Activated naive CD8-positive, alpha-beta T cell treated with anti-CD3 and anti-CD28 coated beads for 36 hours (primary cell): ENCODE data around the gene SDHAF1. TPM values are rescaled to one million over a fixed set of nuclear protein-coding genes. Genes with fewer than 3 reads are reported as not detected.
"Not testable (repeated sequence)": the region's sequence is repeated elsewhere in the genome, so short reads cannot be mapped to it uniquely, and the experiment has no call there.

Experiments used
- DNase-seq: peaks from one replicate; pipeline ENCODE4 v3.0.0; 2021
- H3K27ac Mint-ChIP-seq: one replicate; pipeline ENCODE4 v1.8.0; 2022; ENCODE audit warnings: mild to moderate bottlenecking, moderate library complexity, mixed read lengths
- H3K27me3 Mint-ChIP-seq: one replicate; pipeline ENCODE4 v1.8.0; 2022; ENCODE audit warnings: mild to moderate bottlenecking, mixed read lengths
- H3K36me3 Mint-ChIP-seq: one replicate; pipeline ENCODE4 v1.8.0; 2021; ENCODE audit warnings: mild to moderate bottlenecking, mixed read lengths
- H3K4me1 Mint-ChIP-seq: one replicate; pipeline ENCODE4 v1.8.0; 2021; ENCODE audit warnings: mixed read lengths
- H3K4me3 Mint-ChIP-seq: one replicate; pipeline ENCODE4 v1.8.0; 2022; ENCODE audit warnings: mild to moderate bottlenecking, moderate library complexity, mixed read lengths
- H3K9me3 Mint-ChIP-seq: one replicate; pipeline ENCODE4 v1.8.0; 2022; ENCODE audit warnings: mixed read lengths
- total RNA-seq, 2 experiments: library from RNA; stranded (reverse); gene quantifications; one replicate each; pipeline ENCODE4 v1.2.3, GENCODE V29; 2021

Gene SDHAF1
- total RNA-seq, 2 experiments from 2014 or later: 22.6 to 23.1 TPM

DNA sequence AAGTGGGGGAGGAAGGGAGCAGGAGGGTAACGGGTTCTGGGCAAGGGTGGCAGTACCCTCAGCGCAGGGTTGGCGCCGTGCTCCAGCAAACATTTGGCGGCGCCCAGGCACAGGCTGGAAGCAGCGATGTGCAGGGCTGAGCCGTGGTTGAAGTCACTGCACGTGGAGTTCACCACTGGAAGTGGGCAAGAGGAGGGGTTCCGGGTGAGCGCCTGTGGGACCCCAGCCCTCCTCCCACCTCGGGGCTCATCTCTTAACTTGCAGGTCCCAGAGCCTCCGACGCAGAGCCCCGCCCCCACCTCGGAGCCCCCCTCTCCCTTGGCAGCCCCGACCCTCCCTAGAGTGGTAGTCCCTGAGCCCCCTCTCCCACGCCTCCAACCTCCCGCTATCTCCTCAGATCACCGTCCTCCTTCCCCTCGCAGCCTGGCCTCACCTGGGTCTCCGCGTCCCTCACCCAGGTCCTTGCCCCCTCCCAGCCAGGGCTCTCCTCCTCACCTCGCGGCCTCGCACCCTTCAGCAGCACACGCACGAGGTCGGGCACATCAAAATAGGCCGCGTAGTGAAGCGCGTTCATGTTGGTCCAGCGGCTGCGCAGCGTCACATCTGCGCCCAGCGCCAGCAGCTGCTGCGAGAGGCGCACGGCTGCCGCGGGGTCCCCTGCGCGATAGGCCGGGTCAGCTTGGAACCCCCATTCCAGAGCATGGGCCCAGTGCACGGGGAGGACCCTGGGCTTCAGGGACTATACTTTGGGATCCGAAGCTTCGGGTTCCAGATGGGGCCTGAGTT, 31.3 kb downstream of the SDHAF1 start:
- Mint-ChIP-seq H3K9me3 (no peaks in the 10 kb centered on the region), H3K4me1 (no peaks in the 10 kb centered on the region), H3K4me3 (no peak overlapping the region), H3K27me3 (no peaks in the 10 kb centered on the region), H3K36me3 (peaks cover 12% of the 10 kb centered on the region), H3K27ac (no peak overlapping the region)
- no peak for DNase-seq

DNA sequence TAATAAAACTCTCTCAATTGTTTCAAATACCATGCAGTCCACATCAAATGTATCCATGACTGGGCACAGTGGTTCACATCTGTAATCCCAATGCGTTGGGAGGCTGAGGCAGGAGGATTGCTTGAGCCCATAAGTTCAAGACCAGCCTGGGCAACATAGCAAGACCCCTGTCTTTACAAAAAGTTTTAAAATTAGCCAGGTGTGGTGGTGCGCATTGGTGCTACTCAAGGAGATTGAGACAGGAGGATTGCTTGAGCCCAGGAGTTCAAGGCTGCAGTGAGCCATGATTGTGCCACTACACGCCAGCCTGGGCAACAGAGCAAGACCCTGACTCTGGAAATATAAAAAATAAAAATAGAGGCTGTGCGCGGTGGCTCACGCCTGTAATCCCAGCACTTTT, 32.7 kb downstream of the SDHAF1 start:
- peaks cover 2% of the 10 kb centered on the region for H3K4me1 Mint-ChIP-seq
- H3K27me3 Mint-ChIP-seq: no peaks in the 10 kb centered on the region
- no peak overlapping the region for H3K4me3 Mint-ChIP-seq
- peaks cover 12% of the 10 kb centered on the region for H3K36me3 Mint-ChIP-seq
- no peak overlapping the region for H3K27ac Mint-ChIP-seq
- no peaks in the 10 kb centered on the region for H3K9me3 Mint-ChIP-seq
- no peak for DNase-seq

- peaks cover 9% of the 10 kb centered on the region for H3K36me3 Mint-ChIP-seq
- DNase-seq: no peak
- no peak overlapping the region for H3K27ac Mint-ChIP-seq
- H3K4me3 Mint-ChIP-seq: no peak overlapping the region
- H3K4me1 Mint-ChIP-seq: peaks cover 2% of the 10 kb centered on the region
- H3K9me3 Mint-ChIP-seq: no peaks in the 10 kb centered on the region
- no peaks in the 10 kb centered on the region for H3K27me3 Mint-ChIP-seq
Measured at GRCh38 chr19:36028313-36029041, 33.5 kb downstream of the SDHAF1 start.

DNA sequence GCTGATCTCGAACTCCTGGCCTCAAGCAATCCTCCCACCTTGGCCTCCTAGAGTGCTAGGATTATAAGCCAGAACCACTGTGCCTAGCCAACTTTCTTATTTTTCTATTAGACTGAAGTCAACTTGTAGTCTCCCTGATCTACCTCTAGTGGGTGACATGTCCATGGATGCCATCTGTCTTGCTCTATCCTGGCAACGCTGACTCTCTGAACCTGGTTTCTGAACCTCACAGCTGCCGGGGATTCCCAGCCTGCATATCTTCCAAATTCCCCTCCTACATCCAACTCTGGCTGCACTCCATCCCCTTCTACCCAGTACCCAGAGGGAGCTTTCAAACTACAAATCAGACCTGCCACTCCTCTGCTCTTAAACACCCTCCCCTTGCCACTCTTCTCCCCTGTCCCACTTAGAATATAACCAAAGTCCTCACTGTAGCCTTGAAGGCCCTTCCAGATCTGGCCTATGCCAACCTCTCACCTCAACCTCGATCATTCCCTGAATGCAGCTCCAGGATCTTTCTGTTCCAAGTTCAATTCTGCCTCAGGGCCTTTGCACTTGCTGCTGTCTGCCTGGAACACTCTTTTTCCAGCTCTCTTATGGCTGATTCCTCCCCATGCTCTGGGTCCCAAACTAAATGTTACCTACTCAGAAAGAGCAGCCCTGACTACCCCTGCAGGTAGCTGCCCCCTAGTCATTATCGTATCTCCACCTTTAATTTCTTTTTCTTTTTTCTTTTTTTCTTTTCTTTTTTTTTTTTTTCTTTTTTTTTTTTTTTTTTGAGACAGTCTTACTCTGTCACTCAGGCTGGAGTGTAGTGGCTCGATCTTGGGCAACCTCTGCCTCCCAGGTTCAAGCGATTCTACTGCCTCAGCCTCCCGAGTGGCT, 35.5 kb downstream of the SDHAF1 start:
- peaks cover 21% of the 10 kb centered on the region for H3K36me3 Mint-ChIP-seq
- peaks cover 2% of the 10 kb centered on the region for H3K4me1 Mint-ChIP-seq
- H3K4me3 Mint-ChIP-seq: no peak overlapping the region
- no peak overlapping the region for H3K27ac Mint-ChIP-seq
- H3K9me3 Mint-ChIP-seq: no peaks in the 10 kb centered on the region
- H3K27me3 Mint-ChIP-seq: no peaks in the 10 kb centered on the region
- DNase-seq: no peak

DNA sequence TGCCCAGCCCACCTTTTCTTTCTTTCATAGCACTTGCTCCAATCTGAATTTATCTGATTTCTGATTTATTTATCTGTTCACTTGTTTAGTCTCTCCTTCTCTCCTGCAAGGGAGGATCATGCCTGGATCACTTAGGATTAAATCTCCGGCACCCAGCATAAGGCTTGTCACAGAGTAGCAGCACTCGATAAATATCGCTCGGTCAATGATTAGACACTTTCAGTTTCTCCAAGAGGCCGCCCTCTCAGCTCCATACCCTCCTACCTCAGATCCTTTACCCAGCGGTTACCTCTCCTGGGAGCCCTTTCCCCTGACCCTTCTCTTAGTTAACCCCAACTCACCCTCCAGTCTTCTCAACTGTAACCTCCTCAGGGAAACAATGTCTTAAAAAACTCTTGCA, 36.3 kb downstream of the SDHAF1 start:
- no peak overlapping the region for H3K27ac Mint-ChIP-seq
- H3K36me3 Mint-ChIP-seq: peaks cover 19% of the 10 kb centered on the region
- no peaks in the 10 kb centered on the region for H3K27me3 Mint-ChIP-seq
- no peak overlapping the region for H3K4me3 Mint-ChIP-seq
- H3K9me3 Mint-ChIP-seq: no peaks in the 10 kb centered on the region
- H3K4me1 Mint-ChIP-seq: peaks cover 2% of the 10 kb centered on the region
- no peak for DNase-seq

GRCh38 chr19:36032251-36033104, 37.5 kb downstream of the SDHAF1 start, which contains the start of gene CLIP3:
Gene CLIP3 (minus strand): TSS chr19:36032873. CDS start chr19:36032357, 516 bp downstream.
- Mint-ChIP-seq H3K4me1 (peaks cover 4% of the 10 kb centered on the region), H3K9me3 (no peaks in the 10 kb centered on the region), H3K36me3 (peaks cover 19% of the 10 kb centered on the region), H3K27me3 (no peaks in the 10 kb centered on the region), H3K4me3 (peak within 1 kb of the TSS; percentile 23), H3K27ac (no peak within 1 kb of the TSS)
- peak; percentile 47 for DNase-seq

DNA sequence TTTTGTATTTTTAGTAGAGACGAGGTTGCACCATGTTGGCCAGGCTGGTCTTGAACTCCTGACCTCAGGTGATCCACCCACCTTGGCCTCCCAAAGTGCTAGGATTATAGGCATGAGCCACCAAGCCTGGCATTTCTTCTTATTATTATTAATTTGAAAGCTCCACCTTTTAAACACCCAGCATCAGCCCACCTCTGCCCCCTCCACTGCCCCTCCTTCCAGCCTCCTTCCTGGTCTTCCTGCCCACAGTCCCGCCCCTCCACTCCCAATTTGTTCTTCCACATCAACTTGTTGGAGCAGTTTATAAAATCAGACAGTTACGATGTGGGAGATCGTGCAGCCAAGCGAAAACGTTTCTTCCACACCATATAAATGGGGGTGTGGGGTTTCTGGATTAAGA, 45.5 kb downstream of the SDHAF1 start:
- Mint-ChIP-seq H3K9me3 (no peaks in the 10 kb centered on the region), H3K27ac (no peak overlapping the region), H3K4me3 (no peak overlapping the region)

GRCh38 chr19:36041092-36041491, 46.1 kb downstream of the SDHAF1 start:
- not testable (repeated sequence) for H3K9me3 Mint-ChIP-seq, H3K36me3 Mint-ChIP-seq, H3K4me1 Mint-ChIP-seq, H3K27ac Mint-ChIP-seq, H3K4me3 Mint-ChIP-seq, DNase-seq, H3K27me3 Mint-ChIP-seq

More for the DNA sequence above, 45.5 kb downstream of the SDHAF1 start:
- Mint-ChIP-seq H3K4me1 (peaks cover 2% of the 10 kb centered on the region), H3K36me3 (peaks cover 3% of the 10 kb centered on the region), H3K27me3 (no peaks in the 10 kb centered on the region)
- no peak for DNase-seq

- H3K36me3 Mint-ChIP-seq: peaks cover 4% of the 10 kb centered on the region
- no peaks in the 10 kb centered on the region for H3K27me3 Mint-ChIP-seq
- no peak overlapping the region for H3K27ac Mint-ChIP-seq
- DNase-seq: no peak
- H3K9me3 Mint-ChIP-seq: no peaks in the 10 kb centered on the region
- H3K4me1 Mint-ChIP-seq: peaks cover 1% of the 10 kb centered on the region
- H3K4me3 Mint-ChIP-seq: no peak overlapping the region
Measured at GRCh38 chr19:36041831-36042230, 46.8 kb downstream of the SDHAF1 start.

DNA sequence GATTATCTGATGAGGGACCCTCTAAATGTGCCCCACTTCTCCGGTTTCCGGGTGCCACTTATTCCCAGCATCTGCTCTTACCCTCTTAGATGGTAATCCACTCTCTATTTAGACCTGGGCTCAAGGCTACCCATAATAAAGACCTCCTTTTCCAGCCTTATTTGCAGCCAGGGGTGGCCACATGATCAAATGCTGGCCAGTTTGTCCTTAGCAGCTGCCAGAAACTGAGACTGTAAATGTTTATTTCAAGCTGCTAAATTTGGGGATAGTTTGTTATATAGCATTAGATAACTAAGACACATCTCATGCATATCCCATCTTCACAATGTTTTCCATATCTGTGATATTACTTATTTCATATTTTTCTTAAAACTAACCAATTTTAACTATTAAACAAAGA, 49.0 kb downstream of the SDHAF1 start:
- DNase-seq: no peak
- H3K9me3 Mint-ChIP-seq: no peaks in the 10 kb centered on the region
- no peaks in the 10 kb centered on the region for H3K27me3 Mint-ChIP-seq
- no peak overlapping the region for H3K27ac Mint-ChIP-seq
- no peak overlapping the region for H3K4me3 Mint-ChIP-seq
- H3K4me1 Mint-ChIP-seq: no peaks in the 10 kb centered on the region
- H3K36me3 Mint-ChIP-seq: peaks cover 4% of the 10 kb centered on the region

Other genes starting within 250 kb of the SDHAF1 start
- 10 to 100 TPM; 42.3 to 43.9 TPM for gene U2AF1L4, start 249.8 kb upstream of the SDHAF1 start, total RNA-seq
- gene PSENEN, start 249.5 kb upstream of the SDHAF1 start, total RNA-seq: 10 to 100 TPM; 38.5 to 41.6 TPM
- 1 to 10 TPM; 5.1 to 7.0 TPM for gene LIN37, start 246.6 kb upstream of the SDHAF1 start, total RNA-seq
- under 1 TPM; 0.39 to 0.78 TPM for gene HSPB6, start 238.2 kb upstream of the SDHAF1 start, total RNA-seq
- 10 to 100 TPM; 29.9 to 33.3 TPM for gene PROSER3, start 237.0 kb upstream of the SDHAF1 start, total RNA-seq
- gene ARHGAP33, start 219.6 kb upstream of the SDHAF1 start, total RNA-seq: 10 to 100 TPM; 15.0 to 16.3 TPM
- not detected for gene PRODH2, start 182.3 kb upstream of the SDHAF1 start, total RNA-seq
- under 1 TPM; 0.36 to 0.49 TPM for gene NPHS1, start 142.7 kb upstream of the SDHAF1 start, total RNA-seq
- 1 to 10 TPM; 2.3 to 2.4 TPM for gene KIRREL2, start 138.3 kb upstream of the SDHAF1 start, total RNA-seq
- under 1 TPM; 0.68 to 0.88 TPM for gene APLP1, start 126.6 kb upstream of the SDHAF1 start, total RNA-seq
- 10 to 100 TPM; 72.2 to 73.7 TPM for gene NFKBID, start 94.6 kb upstream of the SDHAF1 start, total RNA-seq
- gene HCST, start 92.7 kb upstream of the SDHAF1 start, total RNA-seq: 10 to 100 TPM; 44.9 to 53.8 TPM
- gene TYROBP, start 86.9 kb upstream of the SDHAF1 start, total RNA-seq: not detected
- 1 to 10 TPM; 5.8 to 7.1 TPM for gene LRFN3, start 58.8 kb upstream of the SDHAF1 start, total RNA-seq
- gene SYNE4, start 13.6 kb downstream of the SDHAF1 start, total RNA-seq: 1 to 10 TPM in 1 of 2 experiments, under 1 TPM in 1; 0.99 to 1.8 TPM
- 10 to 100 TPM; 35.0 to 35.5 TPM for gene ALKBH6, start 19.0 kb downstream of the SDHAF1 start, total RNA-seq
- gene CLIP3, start 37.7 kb downstream of the SDHAF1 start, total RNA-seq: under 1 TPM; 0.25 to 0.60 TPM
- 1 to 10 TPM; 2.4 to 2.7 TPM for gene THAP8, start 59.1 kb downstream of the SDHAF1 start, total RNA-seq
- gene WDR62, start 59.7 kb downstream of the SDHAF1 start, total RNA-seq: 10 to 100 TPM; 19.1 to 20.4 TPM
- not detected for gene OVOL3, start 116.0 kb downstream of the SDHAF1 start, total RNA-seq
- 10 to 100 TPM; 93.4 to 94.0 TPM for gene POLR2I, start 119.7 kb downstream of the SDHAF1 start, total RNA-seq
- gene TBCB, start 120.3 kb downstream of the SDHAF1 start, total RNA-seq: 10 to 100 TPM; 89.2 to 91.1 TPM
- 100 to 1,000 TPM; 292 to 307 TPM for gene CAPNS1, start 144.9 kb downstream of the SDHAF1 start, total RNA-seq
- gene COX7A1, start 157.3 kb downstream of the SDHAF1 start, total RNA-seq: not detected
- 1 to 10 TPM; 1.7 to 2.1 TPM for gene ZNF565, start 219.5 kb downstream of the SDHAF1 start, total RNA-seq
- 100 to 1,000 TPM; 116 to 120 TPM for gene ZNF146, start 219.9 kb downstream of the SDHAF1 start, total RNA-seq